OCI-LY7 (cell line): ENCODE measurements around the gene AGBL4.

ENCODE experiments used
- EZH2phosphoT487 ChIP-seq: fragments of 200-600 bp; sonication (generic); IDR thresholded peaks from 2 replicates; pipeline ENCODE4 v1.6.1; 2018; ENCODE audit warnings: low read depth, borderline replicate concordance, mild to moderate bottlenecking, mixed run types, antibody characterized with exemption, low read length, moderate library complexity, mixed read lengths
- TF ChIP-seq, protein P1 (sequence below): fragments of 200-600 bp; sonication (generic); conservative IDR thresholded peaks from 2 replicates; pipeline ENCODE4 v1.5.1; 2014; ENCODE audit warnings: mild to moderate bottlenecking, antibody characterized with exemption, low read length, moderate library complexity, mixed read lengths

DNA sequence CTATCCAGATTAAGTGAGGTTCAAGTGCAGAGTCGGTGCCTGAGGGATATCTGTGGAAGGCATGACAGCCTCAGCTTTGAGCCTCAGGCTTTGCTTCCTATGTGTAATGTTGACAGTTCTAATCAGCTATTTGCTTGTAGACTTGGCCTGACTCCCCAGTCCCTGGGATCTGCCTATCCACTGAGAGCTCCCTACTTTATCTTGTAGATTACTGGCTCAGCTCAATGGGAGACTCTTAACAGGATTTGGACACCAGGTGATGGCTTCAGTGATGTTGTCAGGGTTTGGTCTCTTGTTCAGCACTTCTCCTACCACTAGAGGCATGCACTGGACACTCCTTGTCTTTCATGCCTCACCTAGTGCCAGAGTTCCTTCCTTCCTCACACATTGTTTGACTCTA is 1120.5 kb downstream of the AGBL4 start:
- TF ChIP-seq, protein P1, sequence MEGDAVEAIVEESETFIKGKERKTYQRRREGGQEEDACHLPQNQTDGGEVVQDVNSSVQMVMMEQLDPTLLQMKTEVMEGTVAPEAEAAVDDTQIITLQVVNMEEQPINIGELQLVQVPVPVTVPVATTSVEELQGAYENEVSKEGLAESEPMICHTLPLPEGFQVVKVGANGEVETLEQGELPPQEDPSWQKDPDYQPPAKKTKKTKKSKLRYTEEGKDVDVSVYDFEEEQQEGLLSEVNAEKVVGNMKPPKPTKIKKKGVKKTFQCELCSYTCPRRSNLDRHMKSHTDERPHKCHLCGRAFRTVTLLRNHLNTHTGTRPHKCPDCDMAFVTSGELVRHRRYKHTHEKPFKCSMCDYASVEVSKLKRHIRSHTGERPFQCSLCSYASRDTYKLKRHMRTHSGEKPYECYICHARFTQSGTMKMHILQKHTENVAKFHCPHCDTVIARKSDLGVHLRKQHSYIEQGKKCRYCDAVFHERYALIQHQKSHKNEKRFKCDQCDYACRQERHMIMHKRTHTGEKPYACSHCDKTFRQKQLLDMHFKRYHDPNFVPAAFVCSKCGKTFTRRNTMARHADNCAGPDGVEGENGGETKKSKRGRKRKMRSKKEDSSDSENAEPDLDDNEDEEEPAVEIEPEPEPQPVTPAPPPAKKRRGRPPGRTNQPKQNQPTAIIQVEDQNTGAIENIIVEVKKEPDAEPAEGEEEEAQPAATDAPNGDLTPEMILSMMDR, result no peak; the same call in 1 of the 2 replicates
- TF ChIP-seq EZH2phosphoT487, result no peak
